ENCODE measurements around the gene SLC39A3. TPM values are rescaled to one million over a fixed set of nuclear protein-coding genes. Genes with fewer than 3 reads are reported as not detected.
A peak's percentile ranks its signal among the peaks of the same experiment; 100 is the strongest.

SLC39A3 gene
- 228 TPM for total RNA-seq

- DNase-seq (ENCODE audit: low read depth in 2 of 3, low spot score in 2 of 3): peak; percentile 83 to 99 (median 96)
These were observed at the start of gene SLC39A3 for GRCh38 chr19:2739602-2740313. TSS of gene SLC39A3 (minus strand) at chr19:2740017. CDS start at chr19:2737257, 2,760 bp downstream.

GRCh38 chr19:2788237-2788636 is 48.4 kb upstream of the SLC39A3 start:
- no peak for DNase-seq (ENCODE audit: low read depth in 2 of 3, low spot score in 2 of 3)

GRCh38 chr19:2787115-2787514 is 47.3 kb upstream of the SLC39A3 start:
- DNase-seq (ENCODE audit: low read depth in 2 of 3, low spot score in 2 of 3): no peak

GRCh38 chr19:2785244-2785997 is 45.6 kb upstream of the SLC39A3 start, which contains the start of gene THOP1:
TSS of gene THOP1 (plus strand) at chr19:2785503. CDS start at chr19:2785663, 160 bp downstream.
- peak; percentile 96 to 99 (median 99) for DNase-seq (ENCODE audit: low read depth in 2 of 3, low spot score in 2 of 3)

GRCh38 chr19:2783781-2784145 is 43.9 kb upstream of the SLC39A3 start:
- no peak for DNase-seq (ENCODE audit: low read depth in 2 of 3, low spot score in 2 of 3)

- DNase-seq (ENCODE audit: low read depth in 2 of 3, low spot score in 2 of 3): peak; percentile 87 to 99 (median 98)
These were observed 43.3 kb upstream of the SLC39A3 start, which contains the start of gene SGTA for GRCh38 chr19:2782936-2783780. TSS of gene SGTA (minus strand) at chr19:2783273. CDS start at chr19:2769068, 14,205 bp downstream.

GRCh38 chr19:2782329-2782935 is 42.6 kb upstream of the SLC39A3 start:
- peak in 1 of 3 donors; percentile 18 for DNase-seq (ENCODE audit: low read depth in 2 of 3, low spot score in 2 of 3)

- no peak for DNase-seq (ENCODE audit: low read depth in 2 of 3, low spot score in 2 of 3)
These were observed 40.5 kb upstream of the SLC39A3 start for GRCh38 chr19:2780284-2780683.

- no peak for DNase-seq (ENCODE audit: low read depth in 2 of 3, low spot score in 2 of 3)
These were observed 39.4 kb upstream of the SLC39A3 start for GRCh38 chr19:2779121-2779740.

GRCh38 chr19:2777952-2778683 is 38.3 kb upstream of the SLC39A3 start:
- DNase-seq (ENCODE audit: low read depth in 2 of 3, low spot score in 2 of 3): no peak

- peak in 2 of 3 donors; percentile 65 to 69 for DNase-seq (ENCODE audit: low read depth in 2 of 3, low spot score in 2 of 3)
These were observed 36.0 kb upstream of the SLC39A3 start for GRCh38 chr19:2775556-2776430.

GRCh38 chr19:2774953-2775555 is 35.2 kb upstream of the SLC39A3 start:
- DNase-seq (ENCODE audit: low read depth in 2 of 3, low spot score in 2 of 3): no peak

GRCh38 chr19:2774083-2774679 is 34.4 kb upstream of the SLC39A3 start:
- DNase-seq (ENCODE audit: low read depth in 2 of 3, low spot score in 2 of 3): no peak

- no peak for DNase-seq (ENCODE audit: low read depth in 2 of 3, low spot score in 2 of 3)
These were observed 32.2 kb upstream of the SLC39A3 start for GRCh38 chr19:2771786-2772674.

GRCh38 chr19:2770055-2771013 is 30.5 kb upstream of the SLC39A3 start:
- peak in 2 of 3 donors; percentile 63 to 86 for DNase-seq (ENCODE audit: low read depth in 2 of 3, low spot score in 2 of 3)
